ENCODE results near the gene TP53I13. TPM values are rescaled to one million over a fixed set of nuclear protein-coding genes. Genes with fewer than 3 reads are reported as not detected.
"Not testable (repeated sequence)": the region's sequence is repeated elsewhere in the genome, so short reads cannot be mapped to it uniquely, and the experiment has no call there.

TP53I13 gene
- 40.2 and 44.8 TPM in 2 replicates for total RNA-seq (2014; rRNA removed; shearing (Covaris generic))

GRCh38 chr17:29568331-29569244 lies at the start of gene TP53I13:
Gene TP53I13 (plus strand): TSS chr17:29568701. CDS start chr17:29568759, 58 bp downstream.
- peak; percentile 91 for DNase-seq (ENCODE audit: low read depth)

- DNase-seq (ENCODE audit: low read depth), result no peak
Observed at GRCh38 chr17:29524692-29525091, 43.8 kb upstream of the TP53I13 start.

GRCh38 chr17:29526322-29526721 lies 42.2 kb upstream of the TP53I13 start:
- DNase-seq (ENCODE audit: low read depth), result no peak

- no peak for DNase-seq (ENCODE audit: low read depth)
Observed at GRCh38 chr17:29533976-29534375, 34.5 kb upstream of the TP53I13 start.

GRCh38 chr17:29544066-29544465 lies 24.4 kb upstream of the TP53I13 start:
- DNase-seq (ENCODE audit: low read depth), result no peak

GRCh38 chr17:29546085-29546484 lies 22.4 kb upstream of the TP53I13 start:
- no peak for DNase-seq (ENCODE audit: low read depth)

- DNase-seq (ENCODE audit: low read depth), result no peak
Observed at GRCh38 chr17:29546830-29547229, 21.7 kb upstream of the TP53I13 start.

GRCh38 chr17:29549177-29549923 lies 19.2 kb upstream of the TP53I13 start:
- no peak for DNase-seq (ENCODE audit: low read depth)

GRCh38 chr17:29555840-29556239 lies 12.7 kb upstream of the TP53I13 start:
- DNase-seq (ENCODE audit: low read depth), result no peak

- DNase-seq (ENCODE audit: low read depth), result peak; percentile 43
Observed at GRCh38 chr17:29557085-29557738, 11.3 kb upstream of the TP53I13 start.

GRCh38 chr17:29557739-29558116 lies 10.8 kb upstream of the TP53I13 start:
- no peak for DNase-seq (ENCODE audit: low read depth)

- DNase-seq (ENCODE audit: low read depth), result not testable (repeated sequence)
Observed at GRCh38 chr17:29558139-29558538, 10.4 kb upstream of the TP53I13 start.

GRCh38 chr17:29559640-29560039 lies 8.9 kb upstream of the TP53I13 start:
- DNase-seq (ENCODE audit: low read depth), result no peak

GRCh38 chr17:29560316-29560715 lies 8.2 kb upstream of the TP53I13 start:
- no peak for DNase-seq (ENCODE audit: low read depth)

GRCh38 chr17:29561554-29562517 lies 6.7 kb upstream of the TP53I13 start:
- no peak for DNase-seq (ENCODE audit: low read depth)

GRCh38 chr17:29562615-29563014 lies 5.9 kb upstream of the TP53I13 start:
- no peak for DNase-seq (ENCODE audit: low read depth)

- no peak for DNase-seq (ENCODE audit: low read depth)
Observed at GRCh38 chr17:29563816-29564215, 4.7 kb upstream of the TP53I13 start.

GRCh38 chr17:29565643-29566472 lies 2.6 kb upstream of the TP53I13 start:
- no peak for DNase-seq (ENCODE audit: low read depth)

GRCh38 chr17:29566473-29567303 lies 1.8 kb upstream of the TP53I13 start, which contains the start of gene ABHD15:
Gene ABHD15 (minus strand): TSS chr17:29567037. CDS start chr17:29566966, 71 bp downstream.
- peak; percentile 80 for DNase-seq (ENCODE audit: low read depth)

All from Daoy (cell line).